GM12872 (cell line): Measurements from ENCODE around the gene SYNPO2.

ENCODE experiments used
- CTCF ChIP-seq: IDR thresholded peaks from 3 replicates; pipeline ENCODE4 v1.5.1; 2011; ENCODE audit warnings: low read depth, mild to moderate bottlenecking, low read length, moderate library complexity; ENCODE audit not compliant: insufficient read depth

SYNPO2 gene

GRCh38 chr4:118905566-118905965 is 16.9 kb downstream of the SYNPO2 start:
- TF ChIP-seq CTCF, result no peak

- no peak for TF ChIP-seq CTCF
Measured at GRCh38 chr4:118909173-118909956, 20.7 kb downstream of the SYNPO2 start.

GRCh38 chr4:118910221-118910620 is 21.6 kb downstream of the SYNPO2 start:
- TF ChIP-seq CTCF, result no peak

GRCh38 chr4:118911238-118911703 is 22.6 kb downstream of the SYNPO2 start:
- no peak for TF ChIP-seq CTCF

- TF ChIP-seq CTCF, result no peak
Measured at GRCh38 chr4:118915468-118915867, 26.8 kb downstream of the SYNPO2 start.

- TF ChIP-seq CTCF, result no peak
Measured at GRCh38 chr4:118916691-118917289, 28.1 kb downstream of the SYNPO2 start.

- TF ChIP-seq CTCF, result no peak
Measured at GRCh38 chr4:118917582-118917981, 28.9 kb downstream of the SYNPO2 start.
